ENCODE data around the gene MAP3K4. TPM values are rescaled to one million over a fixed set of nuclear protein-coding genes. Genes with fewer than 3 reads are reported as not detected.
A peak's percentile ranks its signal among the peaks of the same experiment; 100 is the strongest.
"Not testable (repeated sequence)": the region's sequence is repeated elsewhere in the genome, so short reads cannot be mapped to it uniquely, and the experiment has no call there.

Gene MAP3K4
- total RNA-seq, 1 donor from 2014 or later: 63.3 TPM

DNA sequence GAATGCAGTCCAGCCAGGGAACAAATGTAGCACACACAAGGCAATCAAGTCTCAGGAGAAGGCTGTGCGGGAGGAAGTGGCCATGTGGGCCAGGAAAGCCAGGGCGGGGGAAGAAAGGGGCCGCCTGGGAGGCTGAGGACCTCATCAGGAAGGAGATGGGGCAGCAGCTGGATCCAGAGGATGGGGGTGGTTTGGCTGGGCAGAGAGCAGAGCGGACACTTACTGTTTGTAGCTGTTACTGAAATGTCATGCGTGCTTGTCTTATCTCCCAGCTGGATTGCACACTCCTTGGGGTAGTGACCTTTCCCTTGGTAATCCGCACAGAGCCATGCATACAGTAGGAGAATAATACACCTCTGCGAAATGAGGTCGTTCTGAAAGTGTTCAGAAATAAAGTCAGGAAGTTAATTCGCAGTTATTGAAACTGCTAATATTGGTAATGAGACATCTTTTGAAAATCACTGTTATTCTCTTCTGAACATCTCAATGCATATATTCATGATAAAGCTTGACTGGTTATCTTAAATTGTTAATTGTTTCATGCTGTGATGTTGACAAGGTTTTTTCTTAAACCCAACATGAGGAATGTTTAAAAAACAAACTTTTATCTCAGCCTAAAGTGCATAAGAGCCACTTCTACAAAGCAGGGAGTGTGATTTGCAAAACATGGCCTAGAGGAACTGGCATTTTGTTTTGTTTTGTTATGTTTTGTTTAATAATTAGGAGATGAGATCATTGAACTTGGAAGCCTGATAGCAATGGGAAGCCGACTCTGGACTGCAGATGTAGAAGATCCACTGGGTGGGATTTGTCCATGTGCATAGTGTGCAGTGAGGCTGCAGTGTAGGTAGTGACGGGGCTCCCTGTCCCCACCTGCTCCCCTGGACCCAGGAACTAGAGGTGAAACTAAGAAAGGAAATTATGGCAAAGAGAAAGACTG is 18.0 kb upstream of the MAP3K4 start:
- Mint-ChIP-seq H3K4me3 (ENCODE audit: unreplicated experiment) (peak overlapping the region; percentile 20), H3K27ac (ENCODE audit: unreplicated experiment) (no peak overlapping the region), H3K36me3 (ENCODE audit: unreplicated experiment) (no peaks in the 10 kb centered on the region), H3K4me1 (ENCODE audit: low read depth, unreplicated experiment) (peaks cover 25% of the 10 kb centered on the region), H3K9me3 (ENCODE audit: unreplicated experiment) (peaks cover 5% of the 10 kb centered on the region), H3K27me3 (ENCODE audit: unreplicated experiment) (no peaks in the 10 kb centered on the region)
- TF ChIP-seq, protein P1, sequence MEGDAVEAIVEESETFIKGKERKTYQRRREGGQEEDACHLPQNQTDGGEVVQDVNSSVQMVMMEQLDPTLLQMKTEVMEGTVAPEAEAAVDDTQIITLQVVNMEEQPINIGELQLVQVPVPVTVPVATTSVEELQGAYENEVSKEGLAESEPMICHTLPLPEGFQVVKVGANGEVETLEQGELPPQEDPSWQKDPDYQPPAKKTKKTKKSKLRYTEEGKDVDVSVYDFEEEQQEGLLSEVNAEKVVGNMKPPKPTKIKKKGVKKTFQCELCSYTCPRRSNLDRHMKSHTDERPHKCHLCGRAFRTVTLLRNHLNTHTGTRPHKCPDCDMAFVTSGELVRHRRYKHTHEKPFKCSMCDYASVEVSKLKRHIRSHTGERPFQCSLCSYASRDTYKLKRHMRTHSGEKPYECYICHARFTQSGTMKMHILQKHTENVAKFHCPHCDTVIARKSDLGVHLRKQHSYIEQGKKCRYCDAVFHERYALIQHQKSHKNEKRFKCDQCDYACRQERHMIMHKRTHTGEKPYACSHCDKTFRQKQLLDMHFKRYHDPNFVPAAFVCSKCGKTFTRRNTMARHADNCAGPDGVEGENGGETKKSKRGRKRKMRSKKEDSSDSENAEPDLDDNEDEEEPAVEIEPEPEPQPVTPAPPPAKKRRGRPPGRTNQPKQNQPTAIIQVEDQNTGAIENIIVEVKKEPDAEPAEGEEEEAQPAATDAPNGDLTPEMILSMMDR (IDR thresholded peaks at IDR 0.05; ENCODE audit: partially characterized antibody, unreplicated experiment): no peak
- DNase-seq: no peak

DNA sequence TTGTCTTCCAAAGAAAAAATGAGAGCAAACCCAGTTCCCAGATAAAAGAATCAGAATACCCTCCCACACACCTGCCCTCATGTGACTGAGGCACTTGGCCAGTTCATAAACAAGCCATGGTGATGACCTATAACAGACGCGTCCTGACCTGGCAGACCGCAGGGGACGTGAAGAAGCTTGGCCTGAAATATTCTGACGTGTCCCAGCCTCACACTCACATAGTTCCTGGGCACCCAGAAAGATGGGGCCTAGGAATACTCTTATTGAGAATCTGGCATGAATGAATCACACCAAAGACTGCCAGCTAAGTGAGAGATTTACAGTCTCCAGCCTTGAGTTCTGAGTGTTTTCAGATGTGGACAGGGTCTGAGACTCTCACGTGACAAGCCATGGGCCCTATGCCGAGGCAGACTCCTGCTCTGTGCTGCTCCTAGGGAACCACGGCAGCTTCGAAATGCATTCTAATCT is 17.2 kb upstream of the MAP3K4 start:
- peaks cover 5% of the 10 kb centered on the region for H3K9me3 Mint-ChIP-seq (ENCODE audit: unreplicated experiment)
- H3K27ac Mint-ChIP-seq (ENCODE audit: unreplicated experiment): no peak overlapping the region
- H3K36me3 Mint-ChIP-seq (ENCODE audit: unreplicated experiment): no peaks in the 10 kb centered on the region
- peaks cover 25% of the 10 kb centered on the region for H3K4me1 Mint-ChIP-seq (ENCODE audit: low read depth, unreplicated experiment)
- TF ChIP-seq, protein P1 (IDR thresholded peaks at IDR 0.05; ENCODE audit: partially characterized antibody, unreplicated experiment): no peak
- DNase-seq: no peak
- no peak overlapping the region for H3K4me3 Mint-ChIP-seq (ENCODE audit: unreplicated experiment)
- H3K27me3 Mint-ChIP-seq (ENCODE audit: unreplicated experiment): no peaks in the 10 kb centered on the region

DNA sequence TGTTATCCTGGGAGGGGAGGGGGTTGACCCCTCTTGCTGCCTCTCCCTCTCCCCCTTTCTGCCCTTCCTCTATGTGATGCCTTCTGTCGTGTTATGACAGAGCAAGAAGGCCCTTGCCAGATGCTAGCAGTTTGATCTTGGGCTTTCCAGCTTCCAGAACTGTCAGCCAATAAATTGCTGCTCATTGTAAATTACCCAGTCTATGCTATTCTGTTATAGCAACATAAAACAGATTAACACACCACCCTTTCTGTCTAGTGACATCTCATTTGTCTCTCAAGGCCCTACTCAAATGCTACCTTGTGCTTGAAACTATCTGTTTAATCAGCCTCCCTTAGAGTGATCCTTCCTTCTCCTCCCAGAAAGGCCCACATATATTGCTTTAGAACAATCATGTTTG is 16.4 kb upstream of the MAP3K4 start:
- no peak for DNase-seq
- Mint-ChIP-seq H3K4me3 (ENCODE audit: unreplicated experiment) (no peak overlapping the region), H3K27me3 (ENCODE audit: unreplicated experiment) (no peaks in the 10 kb centered on the region), H3K9me3 (ENCODE audit: unreplicated experiment) (peaks cover 5% of the 10 kb centered on the region), H3K27ac (ENCODE audit: unreplicated experiment) (no peak overlapping the region), H3K4me1 (ENCODE audit: low read depth, unreplicated experiment) (peaks cover 25% of the 10 kb centered on the region), H3K36me3 (ENCODE audit: unreplicated experiment) (no peaks in the 10 kb centered on the region)
- TF ChIP-seq, protein P1 (IDR thresholded peaks at IDR 0.05; ENCODE audit: partially characterized antibody, unreplicated experiment): no peak

DNA sequence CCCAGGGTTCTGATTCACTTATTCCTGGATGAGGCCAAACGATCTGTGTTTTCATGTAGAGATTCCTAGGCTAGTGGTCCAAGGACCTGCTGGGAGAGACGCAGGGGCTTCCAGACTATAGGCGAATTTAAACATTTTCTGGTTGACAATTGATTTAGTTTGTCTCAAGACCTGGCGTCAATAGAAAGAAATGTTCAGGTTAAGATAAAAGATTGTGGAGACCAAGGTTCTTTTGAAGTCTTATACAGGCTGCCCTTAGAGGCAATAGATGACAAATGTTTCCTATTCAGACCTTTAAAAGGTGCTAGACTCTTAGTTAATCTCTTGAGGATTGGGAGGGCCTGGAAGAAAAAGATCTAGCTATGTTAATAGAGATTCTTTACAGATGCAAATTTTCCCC is 15.6 kb upstream of the MAP3K4 start:
- not testable (repeated sequence) for H3K27me3 Mint-ChIP-seq (ENCODE audit: unreplicated experiment); H3K9me3 Mint-ChIP-seq (ENCODE audit: unreplicated experiment); H3K36me3 Mint-ChIP-seq (ENCODE audit: unreplicated experiment); DNase-seq; H3K4me3 Mint-ChIP-seq (ENCODE audit: unreplicated experiment); H3K27ac Mint-ChIP-seq (ENCODE audit: unreplicated experiment)
- peaks cover 26% of the 10 kb centered on the region for H3K4me1 Mint-ChIP-seq (ENCODE audit: low read depth, unreplicated experiment)

DNA sequence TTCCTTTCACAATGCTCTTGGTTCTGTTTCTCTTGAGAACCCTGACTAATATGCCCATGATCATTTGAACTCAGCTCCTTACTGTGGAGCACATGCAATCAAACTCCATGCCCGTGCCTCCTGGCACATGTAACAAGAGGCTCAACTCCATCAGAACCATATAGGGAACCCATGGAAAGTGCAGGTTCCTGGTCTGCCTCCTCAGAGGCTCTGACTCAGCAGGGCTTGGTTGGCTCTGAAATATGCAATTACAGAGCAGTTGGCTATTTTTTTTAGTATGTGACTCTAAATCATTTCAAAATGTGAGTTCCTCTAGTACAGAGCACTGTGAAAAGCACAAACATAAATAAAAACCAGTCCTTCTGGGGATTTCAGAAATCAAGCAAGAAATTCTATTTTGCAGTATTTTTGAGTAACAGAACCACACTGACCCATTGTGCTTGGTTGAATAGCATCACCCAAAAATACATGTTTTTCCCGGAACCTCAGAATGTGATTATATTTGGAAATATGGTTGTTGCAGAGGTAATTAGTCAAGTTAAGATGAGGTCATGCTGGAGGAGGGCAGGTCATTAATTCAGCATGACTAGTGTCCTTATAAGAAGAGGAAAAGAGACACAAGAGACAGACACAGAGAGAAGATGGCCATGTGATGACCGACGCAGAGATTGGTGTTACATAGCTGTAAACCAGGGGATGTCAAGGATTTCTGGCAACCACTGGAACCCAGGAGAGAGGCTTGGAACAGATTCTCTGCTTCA is 13.2 kb upstream of the MAP3K4 start:
- Mint-ChIP-seq H3K9me3 (ENCODE audit: unreplicated experiment) (peaks cover 8% of the 10 kb centered on the region), H3K4me3 (ENCODE audit: unreplicated experiment) (no peak overlapping the region), H3K27me3 (ENCODE audit: unreplicated experiment) (no peaks in the 10 kb centered on the region), H3K27ac (ENCODE audit: unreplicated experiment) (no peak overlapping the region), H3K4me1 (ENCODE audit: low read depth, unreplicated experiment) (peaks cover 22% of the 10 kb centered on the region), H3K36me3 (ENCODE audit: unreplicated experiment) (peaks cover 6% of the 10 kb centered on the region)
- DNase-seq: no peak
- TF ChIP-seq, protein P1 (IDR thresholded peaks at IDR 0.05; ENCODE audit: partially characterized antibody, unreplicated experiment): no peak
